GM23248 (cell line): ENCODE results near the gene CLEC4G.

ENCODE experiments used
- EZH2 ChIP-seq: fragments of 200-600 bp; sonication (generic); IDR thresholded peaks from 2 replicates; pipeline ENCODE4 v1.6.1; 2018; ENCODE audit warnings: antibody characterized with exemption, mild to moderate bottlenecking; ENCODE audit not compliant: insufficient read depth, poor library complexity, severe bottlenecking
- EZH2phosphoT487 ChIP-seq: fragments of 200-600 bp; sonication (generic); IDR thresholded peaks from 2 replicates; pipeline ENCODE4 v1.6.1; 2018; ENCODE audit warnings: antibody characterized with exemption, moderate library complexity, mild to moderate bottlenecking, low read depth; ENCODE audit not compliant: insufficient read depth

DNA sequence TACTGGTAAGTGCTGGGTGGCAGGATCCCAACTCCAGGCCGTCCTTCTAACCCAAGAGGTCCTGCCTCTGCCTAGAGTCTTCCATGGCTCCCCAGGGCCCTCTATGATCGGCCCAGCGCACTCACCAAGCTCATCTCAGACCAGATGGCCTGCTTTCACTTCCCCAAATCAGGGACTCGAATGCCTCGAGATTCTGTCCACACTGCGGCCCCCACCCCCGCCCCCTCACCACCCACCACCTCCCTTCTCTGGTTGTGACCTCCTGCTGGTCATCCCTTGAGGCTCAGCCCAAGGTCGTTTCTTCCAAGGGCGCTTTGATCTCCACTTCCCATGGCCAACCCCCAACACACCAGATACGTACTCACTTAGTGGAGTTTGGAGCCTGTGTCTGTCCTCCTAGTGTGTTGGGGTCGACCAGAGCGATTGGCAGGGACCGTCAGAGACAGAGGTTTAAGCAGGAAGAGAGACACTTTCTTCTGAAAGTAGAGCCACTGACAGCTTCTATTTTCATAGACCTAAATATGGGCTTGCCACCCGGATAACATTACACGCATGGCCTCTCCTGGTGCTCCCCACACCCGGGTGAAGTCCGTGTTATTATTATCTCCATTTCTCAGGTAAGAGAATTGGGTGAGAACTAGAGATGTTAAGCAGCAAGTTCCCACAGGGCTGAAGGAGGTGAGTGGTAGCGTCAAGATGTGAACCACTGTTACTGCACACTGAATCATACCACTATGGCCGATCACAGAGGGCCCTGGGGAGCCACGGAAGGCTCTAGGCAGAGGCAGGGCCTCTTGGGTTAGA is 30.1 kb downstream of the CLEC4G start, which contains the start of gene FCER2:
- TF ChIP-seq EZH2phosphoT487 = no peak
- TF ChIP-seq EZH2 = no peak
